ENCODE measurements around the gene NSD2. TPM values are rescaled to one million over a fixed set of nuclear protein-coding genes. Genes with fewer than 3 reads are reported as not detected.
"Not testable (repeated sequence)": the region's sequence is repeated elsewhere in the genome, so short reads cannot be mapped to it uniquely, and the experiment has no call there.

The NSD2 gene
- 100 to 1,000 TPM; 166 to 177 TPM for total RNA-seq

GRCh38 chr4:1870578-1871443 is at the start of gene NSD2:
TSS of gene NSD2 (plus strand) at chr4:1871393. CDS start at chr4:1900655, 29,262 bp downstream.
- ChIA-PET CTCF (interaction anchor here (1.3 kb wide), 1 partner anchor 16 kb away, joined by 3 read pairs; no protein-coding TSS in a partner anchor), POLR2A (interaction anchor here (0.5 to 1.2 kb wide), 9 partner anchors 9 to 669 kb away, joined by 3 to 7 read pairs (median 3); partner anchors contain the start of genes LETM1, TACC3 and TMEM129)

- ChIA-PET POLR2A (no interaction called here), CTCF (no interaction called here)
These were observed 49.3 kb upstream of the NSD2 start for GRCh38 chr4:1821679-1822567.

GRCh38 chr4:1822568-1823544 is 48.3 kb upstream of the NSD2 start:
- ChIA-PET POLR2A (no interaction called here), CTCF (no interaction called here)

- CTCF ChIA-PET = no interaction called here
- POLR2A ChIA-PET = no interaction called here
These were observed 47.7 kb upstream of the NSD2 start for GRCh38 chr4:1823545-1823932.

- ChIA-PET CTCF (no interaction called here), POLR2A (no interaction called here)
These were observed 46.4 kb upstream of the NSD2 start for GRCh38 chr4:1824746-1825145.

GRCh38 chr4:1825326-1825725 is 45.9 kb upstream of the NSD2 start:
- CTCF ChIA-PET = no interaction called here
- POLR2A ChIA-PET = no interaction called here

GRCh38 chr4:1826531-1827350 is 44.5 kb upstream of the NSD2 start:
- ChIA-PET CTCF (no interaction called here), POLR2A (interaction anchor here (0.7 kb wide), 2 partner anchors 21 to 85 kb away, joined by 3 to 5 read pairs; no protein-coding TSS in a partner anchor)

- POLR2A ChIA-PET = no interaction called here
- CTCF ChIA-PET = no interaction called here
These were observed 41.0 kb upstream of the NSD2 start for GRCh38 chr4:1830234-1830633.

- POLR2A ChIA-PET = no interaction called here
- CTCF ChIA-PET = no interaction called here
These were observed 40.5 kb upstream of the NSD2 start for GRCh38 chr4:1830642-1831228.

GRCh38 chr4:1831331-1831730 is 39.9 kb upstream of the NSD2 start:
- ChIA-PET POLR2A (no interaction called here), CTCF (no interaction called here)

- CTCF ChIA-PET = no interaction called here
These were observed 38.5 kb upstream of the NSD2 start for GRCh38 chr4:1832690-1833089.

GRCh38 chr4:1833307-1834046 is 37.7 kb upstream of the NSD2 start:
- ChIA-PET CTCF (interaction anchor here (1.4 kb wide), 1 partner anchor 66 kb away, joined by 4 read pairs; no protein-coding TSS in a partner anchor), POLR2A (no interaction called here)

More at GRCh38 chr4:1832690-1833089, 38.5 kb upstream of the NSD2 start:
- POLR2A ChIA-PET = no interaction called here

- ChIA-PET CTCF (interaction anchor here (1.4 kb wide), 1 partner anchor 65 kb away, joined by 4 read pairs; no protein-coding TSS in a partner anchor), POLR2A (no interaction called here)
These were observed 37.0 kb upstream of the NSD2 start for GRCh38 chr4:1834047-1834775.

- CTCF ChIA-PET, POLR2A ChIA-PET: not testable (repeated sequence)
These were observed 35.4 kb upstream of the NSD2 start for GRCh38 chr4:1835836-1836235.

GRCh38 chr4:1836650-1837049 is 34.5 kb upstream of the NSD2 start:
- ChIA-PET CTCF (no interaction called here), POLR2A (no interaction called here)

GRCh38 chr4:1837069-1837468 is 34.1 kb upstream of the NSD2 start:
- CTCF ChIA-PET = no interaction called here

GRCh38 chr4:1839282-1839681 is 31.9 kb upstream of the NSD2 start:
- CTCF ChIA-PET = no interaction called here
- POLR2A ChIA-PET = no interaction called here

More at GRCh38 chr4:1837069-1837468, 34.1 kb upstream of the NSD2 start:
- POLR2A ChIA-PET = no interaction called here

Measured in activated CD8-positive, alpha-beta memory T cell treated with anti-CD3 and anti-CD28 coated beads for 36 hours (primary cell).